GM12878 (cell line): ENCODE measurements around the gene PROM1. TPM values are rescaled to one million over a fixed set of nuclear protein-coding genes. Genes with fewer than 3 reads are reported as not detected.

Source experiments
- ATAC-seq: fragments of 200-7000 bp; cut with Tn5 transposase; 3 replicates; pipeline ENCODE4 v1.9.1; 2020; ENCODE audit warnings: mild to moderate bottlenecking, moderate library complexity
- BruUV-seq: library from RNA; stranded (reverse); fragments of 400-500 nt; replicated peaks from 2 replicates; lab custom pipeline; 2021; lab: Mats Ljungman, UMichigan
- CTCF ChIA-PET: fragments of 300-600 bp; sonication (Branson Sonifier 250); formaldehyde crosslinking; extraction: SDS; loops from one replicate; lab custom pipeline; 2021; ENCODE audit warnings: inconsistent platforms; lab: Yijun Ruan, JAX
- POLR2A ChIA-PET: fragments of 350-600 bp; formaldehyde crosslinking; extraction: SDS; loops from one replicate; lab custom pipeline; 2021; ENCODE audit warnings: inconsistent platforms; lab: Charles Lee
- RAD21 ChIA-PET: fragments of 300-600 bp; sonication (Branson Sonifier 250); formaldehyde crosslinking; loops from one replicate; lab custom pipeline; 2023; ENCODE audit warnings: antibody characterized with exemption; ENCODE audit not compliant: unreplicated experiment; lab: Charles Lee
- SMC1A ChIA-PET: fragments of 300-600 bp; sonication (Branson Sonifier 250); formaldehyde crosslinking; loops from one replicate; lab custom pipeline; 2023; ENCODE audit not compliant: unreplicated experiment, uncharacterized antibody; lab: Charles Lee
- DNase-seq: peaks from one replicate; pipeline ENCODE4 v3.0.0-alpha.2; 2011; ENCODE audit warnings: low read depth, low spot score
- FAIRE-seq: peaks from 3 replicates; lab custom pipeline; 2011; peaks lifted over from hg19 to GRCh38; lab: Jason Lieb, UNC
- H2AFZ ChIP-seq: 2 replicates; pipeline ENCODE4 v1.6.0; 2011; ENCODE audit warnings: low read depth, low read length, control low read depth; ENCODE audit not compliant: control insufficient read depth
- H3K27ac ChIP-seq: 2 replicates; pipeline ENCODE4 v1.5.1; 2011; ENCODE audit warnings: control low read depth; ENCODE audit not compliant: control insufficient read depth, insufficient read depth
- H3K27me3 ChIP-seq, 2 experiments: replicated peaks in 1 of 2; 2 replicates each; pipeline versions ENCODE4 v1.6.0 to v1.6.1; 2011; ENCODE audit warnings: low read length in 1 of 2; ENCODE audit not compliant: control insufficient read depth in 2 of 2, insufficient read depth in 2 of 2
- H3K36me3 ChIP-seq, 2 experiments: 2 replicates each; pipeline ENCODE4 v1.5.1; 2011; ENCODE audit warnings: low read length in 1 of 2; ENCODE audit not compliant: control insufficient read depth in 2 of 2, insufficient read depth in 2 of 2
- H3K4me1 ChIP-seq: 2 replicates; pipeline ENCODE4 v1.6.1; 2011; ENCODE audit warnings: mild to moderate bottlenecking, low read length, moderate library complexity, mixed read lengths; ENCODE audit not compliant: control insufficient read depth, insufficient read depth
- H3K4me2 ChIP-seq: 2 replicates; pipeline ENCODE4 v1.6.0; 2011; ENCODE audit warnings: control low read depth; ENCODE audit not compliant: control insufficient read depth, insufficient read depth
- H3K4me3 ChIP-seq: fragments of 200-600 bp; sonication (generic); 2 replicates; pipeline ENCODE4 v1.5.1; 2016
- H3K79me2 ChIP-seq: 2 replicates; pipeline ENCODE4 v1.6.0; 2011; ENCODE audit warnings: low read length; ENCODE audit not compliant: control insufficient read depth, insufficient read depth
- H3K9ac ChIP-seq: 2 replicates; pipeline ENCODE4 v1.8.0; 2011; ENCODE audit warnings: low read length, control low read depth, mixed read lengths; ENCODE audit not compliant: control insufficient read depth, insufficient read depth
- H3K9me3 ChIP-seq: replicated peaks from 3 replicates; pipeline ENCODE4 v1.5.1; 2011; ENCODE audit warnings: mild to moderate bottlenecking, low read length; ENCODE audit not compliant: control insufficient read depth, insufficient read depth
- H4K20me1 ChIP-seq: 2 replicates; pipeline ENCODE4 v1.6.0; 2011; ENCODE audit not compliant: control insufficient read depth, insufficient read depth
- CBFB ChIP-seq: IDR thresholded peaks from 2 replicates; pipeline ENCODE4 v1.6.1; 2016; ENCODE audit warnings: antibody characterized with exemption, low read depth
- GABPA ChIP-seq: IDR thresholded peaks from 2 replicates; pipeline ENCODE4 v1.6.1; 2014; ENCODE audit warnings: antibody characterized with exemption, low read depth, mild to moderate bottlenecking, inconsistent platforms
- HDAC6 ChIP-seq: fragments of 200-600 bp; sonication (generic); IDR thresholded peaks from one replicate; pipeline ENCODE4 v1.8.0; 2017; ENCODE audit warnings: antibody characterized with exemption; ENCODE audit not compliant: unreplicated experiment
- IKZF1 ChIP-seq: fragments of 450-650 bp; conservative IDR thresholded peaks from 2 replicates; pipeline ENCODE4 v1.6.1; 2017; ENCODE audit warnings: antibody characterized with exemption, mild to moderate bottlenecking
- POLR2AphosphoS2 ChIP-seq: IDR thresholded peaks from 2 replicates; pipeline ENCODE4 v1.6.1; 2011; ENCODE audit warnings: low read depth, mild to moderate bottlenecking, low read length, improper control_type of control experiment, moderate library complexity
- RUNX3 ChIP-seq: IDR thresholded peaks from 2 replicates; pipeline ENCODE4 v1.6.1; 2012; ENCODE audit warnings: low read length, inconsistent platforms
- SMARCA5 ChIP-seq: fragments of 450-650 bp; IDR thresholded peaks from 2 replicates; pipeline ENCODE4 v1.6.1; 2017; ENCODE audit warnings: mild to moderate bottlenecking
- YBX1 ChIP-seq: fragments of 450-650 bp; IDR thresholded peaks from 2 replicates; pipeline ENCODE4 v1.6.1; 2016; ENCODE audit warnings: antibody characterized with exemption
- ZNF24 ChIP-seq: fragments of 450-650 bp; IDR thresholded peaks from 2 replicates; pipeline ENCODE4 v1.6.1; 2017; ENCODE audit warnings: antibody characterized with exemption, mild to moderate bottlenecking
- WGBS: methylation state at CpG from one replicate; pipeline ENCODE4 v1.1.6; 2016; ENCODE audit warnings: low lambda C conversion rate; ENCODE audit not compliant: insufficient replicate concordance, insufficient coverage; ENCODE audit errors: missing lambda C conversion rate; 5-methylcytosine and 5-hydroxymethylcytosine counted together
- in situ Hi-C: fragments of 300-500 bp; cut with MboI; formaldehyde crosslinking; loops from 9 replicates; pipeline ENCODE4 v1.14.3; 2018; ENCODE audit warnings: mixed read lengths
- intact Hi-C: fragments of 100-400 bp; cut with micrococcal nuclease; formaldehyde crosslinking; loops from one replicate; pipeline ENCODE4 v1.14.2; 2022; ENCODE audit not compliant: unreplicated experiment
- polyA plus RNA-seq, 11 experiments: library from polyadenylated mRNA; depleted of rRNA in 4 of 11; unstranded in 6 of 11; stranded (reverse) in 5 of 11; fragments of >200 nt; fragmentation: Nextera tagmentation in 4 of 11; fragmentation: Illumina TruSeq in 1 of 11; extraction: Ambion mirVana in 4 of 11; extraction: Trizol in 1 of 11; gene quantifications; 1 replicate in 1 of 11; 2 replicates in 10 of 11; pipeline versions ENCODE4 v1.2.1 to v1.2.3, GENCODE V29; 2011 to 2016; ENCODE audit warnings: inconsistent platforms in 2 of 11, missing spikeins in 2 of 11, low read depth in 1 of 11
- total RNA-seq, 4 experiments: library from RNA; depleted of rRNA in 3 of 4; stranded (reverse); fragments of >200 nt in 3 of 4; fragmentation: Illumina TruSeq in 1 of 4; extraction: Trizol in 1 of 4; gene quantifications; 2 replicates each; pipeline versions ENCODE4 v1.2.1 to v1.2.3, GENCODE V29; 2013 to 2021
- TF ChIP-seq, protein P1 (sequence below): fragments of 450-650 bp; IDR thresholded peaks from 2 replicates; pipeline ENCODE4 v1.6.1; 2017; ENCODE audit warnings: low read depth, mild to moderate bottlenecking, moderate library complexity
- TF ChIP-seq, protein P2 (sequence below): IDR thresholded peaks from 2 replicates; pipeline ENCODE4 v1.6.1; 2012; ENCODE audit warnings: low read depth, low read length, improper control_type of control experiment
- TF ChIP-seq, protein P3 (sequence below): fragments of 450-650 bp; IDR thresholded peaks from 2 replicates; pipeline ENCODE4 v1.6.1; 2018; ENCODE audit warnings: mild to moderate bottlenecking, low read depth, moderate library complexity; ENCODE audit not compliant: partially characterized antibody
- TF ChIP-seq, protein P4 (sequence below): IDR thresholded peaks from 2 replicates; pipeline ENCODE4 v1.6.1; 2011; ENCODE audit warnings: borderline replicate concordance, low read depth, mild to moderate bottlenecking, moderate library complexity, low read length; ENCODE audit not compliant: insufficient read depth, poor library complexity, severe bottlenecking

Gene PROM1
- total and polyA plus RNA-seq, 10 of the 15 experiments (the other 5 are each of a cell fraction or from before 2014, with no cell fraction given), result 0.08 to 0.31 (median 0.18) TPM; not detected in 7

DNA sequence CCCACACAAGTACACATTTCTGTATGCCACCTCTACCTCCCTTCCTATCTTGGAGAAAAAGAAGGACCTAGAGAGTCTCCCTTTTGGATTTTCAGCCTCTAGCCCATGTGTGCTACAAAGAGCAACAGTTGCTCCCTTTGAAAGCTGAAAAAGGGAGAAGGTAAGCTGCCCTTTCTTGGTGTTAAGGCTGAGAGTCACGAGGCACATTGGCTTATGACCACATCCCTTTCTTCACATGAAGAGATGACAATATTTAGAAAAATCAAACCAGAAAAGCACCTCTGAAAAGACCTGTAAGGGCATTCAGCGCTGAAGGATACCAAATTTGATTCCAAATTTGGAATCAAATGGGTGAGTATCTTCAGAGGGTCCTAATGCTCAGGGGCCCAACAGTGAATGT, 138.9 kb downstream of the PROM1 start:
- no peak for DNase-seq
- H3K4me3 ChIP-seq, result no peak overlapping the region
- FAIRE-seq, result no peak
- no peak overlapping the region for H3K27ac ChIP-seq
- no peaks in the 10 kb centered on the region for H3K27me3 ChIP-seq
- no peak overlapping the region for H3K4me2 ChIP-seq
- no peaks in the 10 kb centered on the region for H3K79me2 ChIP-seq
- 11% methylated on average over 2 of the region's 2 CpGs for WGBS
- ATAC-seq, result no peak
- intact Hi-C loops, result no loop called here
- H3K9me3 ChIP-seq, result no peaks in the 10 kb centered on the region; the same call in 2 of the 3 replicates
- H2AFZ ChIP-seq, result no peak overlapping the region
- SMC1A ChIA-PET, result interaction anchor here (1.7 to 1.9 kb wide), 2 partner anchors 55 to 61 kb away, joined by 5 read pairs; no protein-coding TSS in a partner anchor
- H3K36me3 ChIP-seq, result no peaks in the 10 kb centered on the region
- POLR2A ChIA-PET, result no interaction called here
- in situ Hi-C loops, result no loop called here
- H3K9ac ChIP-seq, result no peak overlapping the region
- RAD21 ChIA-PET, result no interaction called here
- no peaks in the 10 kb centered on the region for H3K4me1 ChIP-seq
- BruUV-seq, result no TSS peak
- CTCF ChIA-PET, result interaction anchor here (0.6 to 2.2 kb wide), 2 partner anchors 11 to 215 kb away, joined by 3 to 7 read pairs; no protein-coding TSS in a partner anchor
- H4K20me1 ChIP-seq, result no peaks in the 10 kb centered on the region
- TF ChIP-seq POLR2AphosphoS2, result no peak
- no peak for TF ChIP-seq RUNX3
- TF ChIP-seq, protein P1, sequence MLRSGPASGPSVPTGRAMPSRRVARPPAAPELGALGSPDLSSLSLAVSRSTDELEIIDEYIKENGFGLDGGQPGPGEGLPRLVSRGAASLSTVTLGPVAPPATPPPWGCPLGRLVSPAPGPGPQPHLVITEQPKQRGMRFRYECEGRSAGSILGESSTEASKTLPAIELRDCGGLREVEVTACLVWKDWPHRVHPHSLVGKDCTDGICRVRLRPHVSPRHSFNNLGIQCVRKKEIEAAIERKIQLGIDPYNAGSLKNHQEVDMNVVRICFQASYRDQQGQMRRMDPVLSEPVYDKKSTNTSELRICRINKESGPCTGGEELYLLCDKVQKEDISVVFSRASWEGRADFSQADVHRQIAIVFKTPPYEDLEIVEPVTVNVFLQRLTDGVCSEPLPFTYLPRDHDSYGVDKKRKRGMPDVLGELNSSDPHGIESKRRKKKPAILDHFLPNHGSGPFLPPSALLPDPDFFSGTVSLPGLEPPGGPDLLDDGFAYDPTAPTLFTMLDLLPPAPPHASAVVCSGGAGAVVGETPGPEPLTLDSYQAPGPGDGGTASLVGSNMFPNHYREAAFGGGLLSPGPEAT, result no peak
- no peak for TF ChIP-seq YBX1
- TF ChIP-seq IKZF1, result no peak
- TF ChIP-seq, protein P2, sequence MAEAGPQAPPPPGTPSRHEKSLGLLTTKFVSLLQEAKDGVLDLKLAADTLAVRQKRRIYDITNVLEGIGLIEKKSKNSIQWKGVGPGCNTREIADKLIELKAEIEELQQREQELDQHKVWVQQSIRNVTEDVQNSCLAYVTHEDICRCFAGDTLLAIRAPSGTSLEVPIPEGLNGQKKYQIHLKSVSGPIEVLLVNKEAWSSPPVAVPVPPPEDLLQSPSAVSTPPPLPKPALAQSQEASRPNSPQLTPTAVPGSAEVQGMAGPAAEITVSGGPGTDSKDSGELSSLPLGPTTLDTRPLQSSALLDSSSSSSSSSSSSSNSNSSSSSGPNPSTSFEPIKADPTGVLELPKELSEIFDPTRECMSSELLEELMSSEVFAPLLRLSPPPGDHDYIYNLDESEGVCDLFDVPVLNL, result no peak
- TF ChIP-seq SMARCA5, result no peak
- TF ChIP-seq, protein P3, sequence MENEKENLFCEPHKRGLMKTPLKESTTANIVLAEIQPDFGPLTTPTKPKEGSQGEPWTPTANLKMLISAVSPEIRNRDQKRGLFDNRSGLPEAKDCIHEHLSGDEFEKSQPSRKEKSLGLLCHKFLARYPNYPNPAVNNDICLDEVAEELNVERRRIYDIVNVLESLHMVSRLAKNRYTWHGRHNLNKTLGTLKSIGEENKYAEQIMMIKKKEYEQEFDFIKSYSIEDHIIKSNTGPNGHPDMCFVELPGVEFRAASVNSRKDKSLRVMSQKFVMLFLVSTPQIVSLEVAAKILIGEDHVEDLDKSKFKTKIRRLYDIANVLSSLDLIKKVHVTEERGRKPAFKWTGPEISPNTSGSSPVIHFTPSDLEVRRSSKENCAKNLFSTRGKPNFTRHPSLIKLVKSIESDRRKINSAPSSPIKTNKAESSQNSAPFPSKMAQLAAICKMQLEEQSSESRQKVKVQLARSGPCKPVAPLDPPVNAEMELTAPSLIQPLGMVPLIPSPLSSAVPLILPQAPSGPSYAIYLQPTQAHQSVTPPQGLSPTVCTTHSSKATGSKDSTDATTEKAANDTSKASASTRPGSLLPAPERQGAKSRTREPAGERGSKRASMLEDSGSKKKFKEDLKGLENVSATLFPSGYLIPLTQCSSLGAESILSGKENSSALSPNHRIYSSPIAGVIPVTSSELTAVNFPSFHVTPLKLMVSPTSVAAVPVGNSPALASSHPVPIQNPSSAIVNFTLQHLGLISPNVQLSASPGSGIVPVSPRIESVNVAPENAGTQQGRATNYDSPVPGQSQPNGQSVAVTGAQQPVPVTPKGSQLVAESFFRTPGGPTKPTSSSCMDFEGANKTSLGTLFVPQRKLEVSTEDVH, result no peak
- TF ChIP-seq ZNF24, result no peak
- TF ChIP-seq, protein P4, sequence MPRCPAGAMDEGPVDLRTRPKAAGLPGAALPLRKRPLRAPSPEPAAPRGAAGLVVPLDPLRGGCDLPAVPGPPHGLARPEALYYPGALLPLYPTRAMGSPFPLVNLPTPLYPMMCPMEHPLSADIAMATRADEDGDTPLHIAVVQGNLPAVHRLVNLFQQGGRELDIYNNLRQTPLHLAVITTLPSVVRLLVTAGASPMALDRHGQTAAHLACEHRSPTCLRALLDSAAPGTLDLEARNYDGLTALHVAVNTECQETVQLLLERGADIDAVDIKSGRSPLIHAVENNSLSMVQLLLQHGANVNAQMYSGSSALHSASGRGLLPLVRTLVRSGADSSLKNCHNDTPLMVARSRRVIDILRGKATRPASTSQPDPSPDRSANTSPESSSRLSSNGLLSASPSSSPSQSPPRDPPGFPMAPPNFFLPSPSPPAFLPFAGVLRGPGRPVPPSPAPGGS, result no peak
- no peak for TF ChIP-seq HDAC6
- TF ChIP-seq GABPA, result no peak
- no peak for TF ChIP-seq CBFB
